IPS-18a (cell line): ENCODE results near the gene H1-8.

Experiments used
- H3K27ac ChIP-seq: one replicate; pipeline ENCODE4 v1.5.1; 2013; ENCODE audit warnings: low read length
- H3K27me3 ChIP-seq: one replicate; pipeline ENCODE4 v1.6.1; 2013; ENCODE audit warnings: mild to moderate bottlenecking, low read length; ENCODE audit not compliant: control insufficient read depth, insufficient read depth
- H3K36me3 ChIP-seq: one replicate; pipeline ENCODE4 v1.6.1; 2013; ENCODE audit warnings: low read depth, low read length; ENCODE audit not compliant: control insufficient read depth
- H3K4me1 ChIP-seq: one replicate; pipeline ENCODE4 v1.6.1; 2013; ENCODE audit warnings: low read depth, low read length; ENCODE audit not compliant: control insufficient read depth
- H3K4me3 ChIP-seq: one replicate; pipeline ENCODE4 v1.5.1; 2013; ENCODE audit warnings: low read length
- H3K9ac ChIP-seq: one replicate; pipeline ENCODE4 v1.6.1; 2013; ENCODE audit warnings: mild to moderate bottlenecking, low read length, moderate library complexity
- H3K9me3 ChIP-seq: one replicate; pipeline ENCODE4 v1.6.1; 2013; ENCODE audit warnings: low read depth, low read length; ENCODE audit not compliant: control insufficient read depth

The H1-8 gene

DNA sequence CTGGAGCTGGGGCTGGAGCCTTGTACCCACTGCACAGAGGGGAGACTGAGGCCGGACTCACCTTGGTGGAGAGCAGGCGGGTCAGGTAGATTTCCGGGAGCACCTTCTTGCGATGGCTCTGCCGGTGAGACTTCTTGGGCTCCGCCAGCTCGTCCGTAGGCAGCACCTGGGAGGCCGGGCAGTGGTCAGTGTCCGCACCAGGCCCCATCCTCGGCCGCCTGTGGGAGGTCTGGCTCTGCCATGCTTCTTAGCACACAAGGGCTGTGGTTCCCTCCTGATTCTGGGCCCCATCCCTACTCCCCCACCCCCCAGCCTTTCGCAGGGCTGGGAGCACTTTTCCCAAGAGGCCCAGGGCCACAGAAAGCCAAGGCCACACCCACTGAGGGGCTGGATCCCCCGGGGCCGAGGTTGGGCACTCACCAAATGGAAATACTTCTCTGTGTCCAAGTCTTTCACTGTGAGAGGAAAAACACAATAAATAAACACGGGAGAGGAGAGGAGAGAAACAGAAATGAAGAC is 17.4 kb downstream of the H1-8 start:
- Histone ChIP-seq H3K9ac (no peak overlapping the region), H3K4me3 (no peak overlapping the region), H3K36me3 (no peaks in the 10 kb centered on the region), H3K27me3 (no peaks in the 10 kb centered on the region), H3K27ac (no peak overlapping the region), H3K9me3 (no peaks in the 10 kb centered on the region), H3K4me1 (peaks cover 8% of the 10 kb centered on the region)

GRCh38 chr3:129560911-129561594 is 18.1 kb downstream of the H1-8 start:
- Histone ChIP-seq H3K9ac (no peak overlapping the region), H3K4me3 (no peak overlapping the region), H3K4me1 (peaks cover 8% of the 10 kb centered on the region), H3K36me3 (no peaks in the 10 kb centered on the region), H3K9me3 (no peaks in the 10 kb centered on the region), H3K27ac (no peak overlapping the region), H3K27me3 (no peaks in the 10 kb centered on the region)

DNA sequence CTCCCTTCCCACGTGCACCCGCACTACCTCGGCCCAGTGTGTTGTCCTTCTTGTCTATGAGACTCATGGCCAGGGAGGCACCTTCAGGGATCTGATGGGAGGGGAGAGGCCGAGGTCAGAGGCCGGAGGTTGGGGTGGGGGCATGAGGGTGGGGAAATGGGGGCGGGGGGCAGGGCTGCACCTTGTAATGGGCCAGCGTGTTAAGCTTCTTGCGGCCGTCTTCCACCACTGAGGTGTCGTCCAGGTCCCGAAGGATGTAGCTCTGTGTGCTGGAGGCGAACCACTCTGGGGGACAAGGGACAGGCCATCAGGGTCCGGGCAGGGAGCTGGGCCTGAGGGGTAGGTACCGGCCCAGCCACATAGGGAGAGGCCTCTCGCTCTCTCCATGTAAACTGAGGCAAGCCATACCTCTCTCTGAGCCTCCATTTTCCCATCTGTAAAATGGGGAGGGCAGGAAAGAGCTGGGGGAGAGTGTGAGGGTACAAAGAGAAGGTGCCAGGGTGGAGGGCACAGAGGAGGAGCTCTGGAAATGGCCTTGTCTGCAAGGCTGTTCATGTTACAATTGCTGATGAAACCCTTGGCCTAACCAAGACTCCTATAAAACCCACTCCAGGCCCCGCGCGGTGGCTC is 18.8 kb downstream of the H1-8 start:
- no peak overlapping the region for H3K27ac ChIP-seq
- H3K4me1 ChIP-seq, result peaks cover 8% of the 10 kb centered on the region
- H3K9ac ChIP-seq, result no peak overlapping the region
- no peaks in the 10 kb centered on the region for H3K36me3 ChIP-seq
- no peak overlapping the region for H3K4me3 ChIP-seq
- no peaks in the 10 kb centered on the region for H3K27me3 ChIP-seq
- no peaks in the 10 kb centered on the region for H3K9me3 ChIP-seq

DNA sequence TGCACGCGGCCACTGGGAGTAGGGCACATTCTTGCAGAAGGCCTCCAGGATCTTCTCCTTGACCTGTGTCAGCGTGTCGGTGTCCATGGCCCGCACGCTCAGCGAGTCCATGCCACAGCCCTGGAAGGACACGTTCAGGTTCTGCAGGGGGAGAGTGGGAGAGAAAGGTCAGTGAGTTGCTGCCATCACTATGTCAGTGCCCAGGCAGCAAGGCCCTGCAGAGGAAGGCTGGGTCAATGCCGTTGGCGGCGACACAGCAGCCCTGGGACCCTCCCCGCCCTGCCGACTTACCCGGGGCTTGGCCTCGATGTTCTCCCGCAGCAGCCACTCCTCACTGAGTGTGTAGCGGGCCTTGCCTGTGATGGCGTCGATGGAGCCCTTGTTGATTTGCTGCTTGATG is 19.8 kb downstream of the H1-8 start:
- Histone ChIP-seq H3K9ac (no peak overlapping the region), H3K27me3 (no peaks in the 10 kb centered on the region), H3K9me3 (no peaks in the 10 kb centered on the region), H3K4me3 (no peak overlapping the region), H3K4me1 (peaks cover 8% of the 10 kb centered on the region), H3K27ac (no peak overlapping the region), H3K36me3 (no peaks in the 10 kb centered on the region)

- Histone ChIP-seq H3K4me3 (no peak overlapping the region), H3K27me3 (no peaks in the 10 kb centered on the region), H3K27ac (no peak overlapping the region), H3K36me3 (no peaks in the 10 kb centered on the region), H3K9me3 (no peaks in the 10 kb centered on the region), H3K9ac (no peak overlapping the region), H3K4me1 (peaks cover 7% of the 10 kb centered on the region)
Observed at GRCh38 chr3:129563332-129563731, 20.4 kb downstream of the H1-8 start.

- Histone ChIP-seq H3K4me3 (no peak overlapping the region), H3K9ac (no peak overlapping the region), H3K27ac (no peak overlapping the region), H3K27me3 (no peaks in the 10 kb centered on the region), H3K4me1 (peaks cover 4% of the 10 kb centered on the region), H3K36me3 (no peaks in the 10 kb centered on the region), H3K9me3 (no peaks in the 10 kb centered on the region)
Observed at GRCh38 chr3:129563850-129564535, 21.0 kb downstream of the H1-8 start.

DNA sequence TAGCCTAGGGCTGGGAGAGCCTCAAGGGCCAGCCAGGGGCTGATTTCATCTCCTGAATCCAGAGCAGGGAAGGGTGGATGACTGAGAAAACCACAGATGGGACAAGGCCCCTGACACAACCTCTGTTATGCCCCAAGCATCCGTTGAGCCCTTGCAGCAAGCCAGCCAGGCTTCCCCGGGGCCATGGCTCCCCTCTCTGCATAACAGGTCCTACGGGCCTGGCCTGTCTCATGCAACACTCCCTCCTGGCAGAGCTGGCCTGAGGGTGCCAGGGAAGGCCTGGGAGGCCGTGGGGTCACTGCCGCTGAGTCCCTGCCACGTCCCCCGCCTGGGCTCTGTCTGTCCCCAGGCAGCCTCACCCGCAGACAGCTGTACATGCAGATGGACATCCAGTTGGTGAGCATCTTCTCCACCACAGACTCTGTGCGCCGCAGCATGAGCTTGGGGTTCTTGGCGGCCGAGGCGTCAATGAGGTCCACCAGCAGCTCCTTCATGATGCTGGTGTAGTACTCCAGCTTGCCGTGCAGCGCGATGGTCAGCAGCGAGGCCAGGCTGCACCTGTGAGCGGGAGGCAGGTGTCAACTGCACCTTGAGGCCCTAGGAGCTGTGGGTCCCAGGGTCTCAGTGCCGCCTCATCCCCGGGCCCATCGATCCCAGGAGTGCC is 22.1 kb downstream of the H1-8 start:
- Histone ChIP-seq H3K9ac (no peak overlapping the region), H3K9me3 (no peaks in the 10 kb centered on the region), H3K27me3 (no peaks in the 10 kb centered on the region), H3K4me3 (no peak overlapping the region), H3K36me3 (no peaks in the 10 kb centered on the region), H3K27ac (no peak overlapping the region), H3K4me1 (peaks cover 4% of the 10 kb centered on the region)

- no peak overlapping the region for H3K9ac ChIP-seq
- H3K36me3 ChIP-seq, result no peaks in the 10 kb centered on the region
- H3K27me3 ChIP-seq, result no peaks in the 10 kb centered on the region
- no peak overlapping the region for H3K27ac ChIP-seq
- H3K4me3 ChIP-seq, result no peak overlapping the region
- H3K4me1 ChIP-seq, result no peaks in the 10 kb centered on the region
- H3K9me3 ChIP-seq, result no peaks in the 10 kb centered on the region
Observed at GRCh38 chr3:129565902-129566301, 22.9 kb downstream of the H1-8 start.

DNA sequence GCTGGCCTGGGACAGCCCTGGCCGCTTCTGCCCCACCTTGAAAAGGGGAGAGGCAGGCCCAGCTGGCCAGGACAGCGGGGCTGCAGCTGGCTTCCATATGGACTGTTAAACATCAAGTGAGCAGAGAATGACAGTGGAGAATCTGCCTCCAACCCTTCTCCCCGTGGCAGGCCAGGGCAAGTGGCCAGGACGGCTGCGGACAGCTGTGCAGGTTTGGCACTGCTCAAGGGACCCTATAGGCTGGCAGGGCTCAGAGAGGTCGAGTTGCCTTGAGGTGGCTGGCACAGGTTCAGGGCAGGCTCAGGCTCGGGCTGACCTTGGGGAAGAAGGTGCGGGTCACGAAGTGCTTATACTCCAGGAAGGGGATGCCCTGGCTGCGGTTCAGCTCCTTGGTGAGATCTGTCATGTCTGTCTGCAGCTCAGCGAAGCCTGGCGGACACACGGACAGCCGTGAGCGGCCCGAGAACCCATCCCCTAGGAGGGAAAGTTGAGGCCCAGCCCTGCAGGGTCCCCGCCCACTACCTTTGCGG is 24.3 kb downstream of the H1-8 start:
- Histone ChIP-seq H3K9ac (no peak overlapping the region), H3K4me3 (no peak overlapping the region), H3K9me3 (no peaks in the 10 kb centered on the region), H3K27ac (no peak overlapping the region), H3K27me3 (no peaks in the 10 kb centered on the region), H3K36me3 (no peaks in the 10 kb centered on the region), H3K4me1 (no peaks in the 10 kb centered on the region)

DNA sequence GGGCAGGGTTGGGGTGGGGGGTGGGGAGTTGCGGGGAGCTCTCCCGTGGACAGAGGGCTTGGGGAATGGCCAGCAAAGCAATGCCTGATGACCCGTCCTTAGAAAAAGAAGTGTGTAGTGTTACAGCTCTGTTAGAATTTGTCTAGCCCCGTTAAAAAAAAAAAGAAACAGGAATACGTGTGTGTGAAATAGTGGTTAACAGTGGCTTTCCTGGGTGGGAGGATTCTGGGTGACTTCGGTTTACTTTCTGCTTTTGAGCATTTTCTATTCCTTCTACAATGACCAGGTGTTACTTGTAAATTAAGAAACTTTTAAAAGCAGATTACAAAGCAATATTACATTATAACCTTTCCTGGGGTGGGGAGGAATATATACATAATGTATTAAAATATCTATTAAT is 25.0 kb downstream of the H1-8 start:
- Histone ChIP-seq H3K4me3 (no peak overlapping the region), H3K4me1 (no peaks in the 10 kb centered on the region), H3K9me3 (no peaks in the 10 kb centered on the region), H3K27ac (no peak overlapping the region), H3K36me3 (no peaks in the 10 kb centered on the region), H3K27me3 (no peaks in the 10 kb centered on the region), H3K9ac (no peak overlapping the region)

GRCh38 chr3:129569856-129570255 is 26.9 kb downstream of the H1-8 start:
- H3K27ac ChIP-seq, result no peak overlapping the region
- no peaks in the 10 kb centered on the region for H3K36me3 ChIP-seq
- no peaks in the 10 kb centered on the region for H3K4me1 ChIP-seq
- no peak overlapping the region for H3K4me3 ChIP-seq
- no peaks in the 10 kb centered on the region for H3K27me3 ChIP-seq
- no peak overlapping the region for H3K9ac ChIP-seq
- no peaks in the 10 kb centered on the region for H3K9me3 ChIP-seq
